Breast epithelium (tissue), 4 donors: Measurements from ENCODE around the gene MBD1. TPM values are rescaled to one million over a fixed set of nuclear protein-coding genes. Genes with fewer than 3 reads are reported as not detected.

Experiments used
- DNase-seq, 2 donors: peaks; one replicate each; pipeline ENCODE4 v3.0.0-alpha.2; 2019; ENCODE audit warnings: low spot score in 2 of 2
- H3K27ac ChIP-seq, 2 donors: fragments of 200-600 bp; sonication (generic) in 1 of 2; one replicate each; pipeline ENCODE4 v1.5.1; 2016 to 2019; ENCODE audit warnings: mild to moderate bottlenecking in 1 of 2
- H3K27me3 ChIP-seq, 2 donors: fragments of 200-600 bp; sonication (generic) in 1 of 2; one replicate each; pipeline versions ENCODE4 v1.5.1 to v1.6.0; 2017 to 2019; ENCODE audit warnings: control low read depth in 1 of 2, mild to moderate bottlenecking in 1 of 2
- H3K36me3 ChIP-seq: fragments of 200-600 bp; one replicate; pipeline ENCODE4 v1.5.1; 2019
- H3K4me1 ChIP-seq, 2 donors: fragments of 200-600 bp; sonication (generic); one replicate each; pipeline ENCODE4 v1.5.1; 2016 to 2019; ENCODE audit warnings: control low read depth in 1 of 2
- H3K4me3 ChIP-seq, 3 donors: fragments of 200-600 bp; sonication (generic); 1 replicate in 2 of 3; 2 replicates in 1 of 3; pipeline ENCODE4 v1.5.1; 2016 to 2019; ENCODE audit warnings: mild to moderate bottlenecking in 3 of 3, moderate library complexity in 2 of 3
- H3K9me3 ChIP-seq, 2 donors: fragments of 200-600 bp; sonication (generic) in 1 of 2; one replicate each; pipeline ENCODE4 v1.5.1; 2016 to 2019; ENCODE audit warnings: control low read depth in 1 of 2
- CTCF ChIP-seq, 3 donors: fragments of 450-650 bp; IDR thresholded peaks; one replicate each; pipeline ENCODE4 v1.5.1; 2016 to 2017; ENCODE audit warnings: antibody characterized with exemption in 3 of 3, mild to moderate bottlenecking in 3 of 3, moderate library complexity in 3 of 3
- POLR2A ChIP-seq: fragments of 450-650 bp; IDR thresholded peaks from one replicate; pipeline ENCODE4 v1.6.1; 2016; ENCODE audit warnings: antibody characterized with exemption, mild to moderate bottlenecking, moderate library complexity
- POLR2AphosphoS5 ChIP-seq, 3 donors: sonication (generic); formaldehyde crosslinking; IDR thresholded peaks; one replicate each; pipeline ENCODE4 v1.6.1; 2017; ENCODE audit warnings: antibody characterized with exemption in 3 of 3
- intact Hi-C: fragments of 100-400 bp; cut with DNase I; formaldehyde crosslinking; loops from one replicate; pipeline ENCODE4 v1.15.1; 2023; ENCODE audit warnings: low total_unique reads
- total RNA-seq, 3 donors: library from RNA; depleted of rRNA; stranded (reverse); fragments of >200 nt; gene quantifications; one replicate each; pipeline ENCODE4 v1.1.0, GENCODE V29; 2016

The MBD1 gene
- total RNA-seq, 3 donors from 2014 or later = 51.2 to 82.3 (median 71.1) TPM

GRCh38 chr18:50275503-50276036, 5.8 kb downstream of the MBD1 start:
- peaks cover 0 to 5% of the 10 kb centered on the region in 2 donors for H3K4me1 ChIP-seq
- peaks cover 42% of the 10 kb centered on the region for H3K36me3 ChIP-seq
- DNase-seq = no peak
- H3K9me3 ChIP-seq = no peaks in the 10 kb centered on the region
- no peak for TF ChIP-seq CTCF (IDR thresholded peaks at IDR 0.05)
- no peak overlapping the region for H3K27ac ChIP-seq
- intact Hi-C loops = no loop called here
- H3K27me3 ChIP-seq = no peaks in the 10 kb centered on the region
- no peak overlapping the region for H3K4me3 ChIP-seq

- Histone ChIP-seq H3K36me3 (peaks cover 42% of the 10 kb centered on the region), H3K9me3 (no peaks in the 10 kb centered on the region), H3K27ac (no peak overlapping the region), H3K27me3 (no peaks in the 10 kb centered on the region), H3K4me3 (no peak overlapping the region), H3K4me1 (peaks cover 0 to under 1% of the 10 kb centered on the region in 2 donors)
- no peak for DNase-seq
- intact Hi-C loops = no loop called here
- TF ChIP-seq POLR2AphosphoS5 (IDR thresholded peaks at IDR 0.05) (no peak), POLR2A (no peak), CTCF (IDR thresholded peaks at IDR 0.05) (no peak)
These were observed 6.4 kb downstream of the MBD1 start for GRCh38 chr18:50274941-50275340.

- Histone ChIP-seq H3K4me1 (no peaks in the 10 kb centered on the region), H3K4me3 (no peak overlapping the region), H3K9me3 (no peaks in the 10 kb centered on the region), H3K27ac (no peak overlapping the region), H3K27me3 (no peaks in the 10 kb centered on the region), H3K36me3 (peaks cover 42% of the 10 kb centered on the region)
- TF ChIP-seq POLR2AphosphoS5 (IDR thresholded peaks at IDR 0.05) (no peak), POLR2A (no peak)
- intact Hi-C loops = no loop called here
- DNase-seq = no peak
These were observed 7.3 kb downstream of the MBD1 start for GRCh38 chr18:50274044-50274442.

GRCh38 chr18:50273203-50274043, 7.9 kb downstream of the MBD1 start:
- intact Hi-C loops = no loop called here
- no peak for TF ChIP-seq POLR2A
- TF ChIP-seq CTCF (IDR thresholded peaks at IDR 0.05) = no peak
- no peak for TF ChIP-seq POLR2AphosphoS5 (IDR thresholded peaks at IDR 0.05)

GRCh38 chr18:50272568-50272967, 8.8 kb downstream of the MBD1 start:
- H3K27me3 ChIP-seq = no peaks in the 10 kb centered on the region
- peaks cover 42% of the 10 kb centered on the region for H3K36me3 ChIP-seq
- peaks cover 0 to 2% of the 10 kb centered on the region in 2 donors for H3K4me1 ChIP-seq
- intact Hi-C loops = loop anchor here (1.0 kb wide), 1 partner anchor 25 kb away; no protein-coding TSS in a partner anchor
- no peak overlapping the region for H3K4me3 ChIP-seq
- H3K27ac ChIP-seq = no peak overlapping the region
- no peaks in the 10 kb centered on the region for H3K9me3 ChIP-seq
- DNase-seq = no peak
- TF ChIP-seq POLR2A (no peak), POLR2AphosphoS5 (IDR thresholded peaks at IDR 0.05) (no peak)

More at GRCh38 chr18:50273203-50274043, 7.9 kb downstream of the MBD1 start:
- no peak for DNase-seq
- Histone ChIP-seq H3K9me3 (no peaks in the 10 kb centered on the region), H3K27me3 (no peaks in the 10 kb centered on the region), H3K27ac (no peak overlapping the region), H3K36me3 (peaks cover 42% of the 10 kb centered on the region), H3K4me1 (no peaks in the 10 kb centered on the region), H3K4me3 (no peak overlapping the region)
